Chondrocyte (in vitro differentiated cells): ENCODE data around the gene MYH14. TPM values are rescaled to one million over a fixed set of nuclear protein-coding genes. Genes with fewer than 3 reads are reported as not detected.

Experiments
- DNase-seq: peaks from one replicate; pipeline ENCODE4 v3.0.0; 2021; ENCODE audit warnings: mixed read lengths, low spot score
- H3K27ac Mint-ChIP-seq: one replicate; pipeline ENCODE4 v1.8.0; 2021; ENCODE audit warnings: mild to moderate bottlenecking, moderate library complexity, mixed read lengths; ENCODE audit not compliant: unreplicated experiment
- H3K27me3 Mint-ChIP-seq: 2 replicates; pipeline ENCODE4 v1.8.0; 2021; ENCODE audit warnings: low read depth, mixed read lengths
- H3K36me3 Mint-ChIP-seq: 2 replicates; pipeline ENCODE4 v1.8.0; 2021; ENCODE audit warnings: low read depth, mixed read lengths
- H3K4me1 Mint-ChIP-seq: 2 replicates; pipeline ENCODE4 v1.8.0; 2021; ENCODE audit warnings: low read depth, mild to moderate bottlenecking, mixed read lengths
- H3K4me3 Mint-ChIP-seq: one replicate; pipeline ENCODE4 v1.8.0; 2021; ENCODE audit warnings: mild to moderate bottlenecking, moderate library complexity, mixed read lengths; ENCODE audit not compliant: unreplicated experiment
- H3K9me3 Mint-ChIP-seq: 2 replicates; pipeline ENCODE4 v1.8.0; 2021; ENCODE audit warnings: low read depth, mixed read lengths
- total RNA-seq: library from RNA; stranded (reverse); gene quantifications from 3 replicates; pipeline ENCODE4 v1.2.1, GENCODE V29; 2021
- TF ChIP-seq, protein P1 (sequence below): fragments of 200-600 bp; sonication (generic); IDR thresholded peaks from 2 replicates; pipeline ENCODE4 v1.5.0; 2021; ENCODE audit warnings: antibody characterized with exemption, mild to moderate bottlenecking, moderate library complexity

MYH14 gene
- total RNA-seq, 1 donor from 2014 or later: 10.2 TPM

GRCh38 chr19:50357178-50358100 lies 154.0 kb downstream of the MYH14 start:
- TF ChIP-seq, protein P1, sequence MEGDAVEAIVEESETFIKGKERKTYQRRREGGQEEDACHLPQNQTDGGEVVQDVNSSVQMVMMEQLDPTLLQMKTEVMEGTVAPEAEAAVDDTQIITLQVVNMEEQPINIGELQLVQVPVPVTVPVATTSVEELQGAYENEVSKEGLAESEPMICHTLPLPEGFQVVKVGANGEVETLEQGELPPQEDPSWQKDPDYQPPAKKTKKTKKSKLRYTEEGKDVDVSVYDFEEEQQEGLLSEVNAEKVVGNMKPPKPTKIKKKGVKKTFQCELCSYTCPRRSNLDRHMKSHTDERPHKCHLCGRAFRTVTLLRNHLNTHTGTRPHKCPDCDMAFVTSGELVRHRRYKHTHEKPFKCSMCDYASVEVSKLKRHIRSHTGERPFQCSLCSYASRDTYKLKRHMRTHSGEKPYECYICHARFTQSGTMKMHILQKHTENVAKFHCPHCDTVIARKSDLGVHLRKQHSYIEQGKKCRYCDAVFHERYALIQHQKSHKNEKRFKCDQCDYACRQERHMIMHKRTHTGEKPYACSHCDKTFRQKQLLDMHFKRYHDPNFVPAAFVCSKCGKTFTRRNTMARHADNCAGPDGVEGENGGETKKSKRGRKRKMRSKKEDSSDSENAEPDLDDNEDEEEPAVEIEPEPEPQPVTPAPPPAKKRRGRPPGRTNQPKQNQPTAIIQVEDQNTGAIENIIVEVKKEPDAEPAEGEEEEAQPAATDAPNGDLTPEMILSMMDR: peak; percentile 90
- peaks cover 6% of the 10 kb centered on the region for H3K27me3 Mint-ChIP-seq
- no peaks in the 10 kb centered on the region for H3K9me3 Mint-ChIP-seq
- H3K27ac Mint-ChIP-seq: no peak overlapping the region
- peaks cover 6% of the 10 kb centered on the region for H3K4me1 Mint-ChIP-seq
- no peaks in the 10 kb centered on the region for H3K36me3 Mint-ChIP-seq
- peak overlapping the region; percentile 44 for H3K4me3 Mint-ChIP-seq
- peak; percentile 72 for DNase-seq

GRCh38 chr19:50358483-50359327 lies 155.3 kb downstream of the MYH14 start:
- H3K27ac Mint-ChIP-seq: no peak overlapping the region
- H3K27me3 Mint-ChIP-seq: peaks cover 11% of the 10 kb centered on the region
- no peaks in the 10 kb centered on the region for H3K9me3 Mint-ChIP-seq
- TF ChIP-seq, protein P1: no peak
- H3K4me3 Mint-ChIP-seq: no peak overlapping the region
- peaks cover 6% of the 10 kb centered on the region for H3K4me1 Mint-ChIP-seq
- peak; percentile 87 for DNase-seq
- no peaks in the 10 kb centered on the region for H3K36me3 Mint-ChIP-seq

- no peak overlapping the region for H3K27ac Mint-ChIP-seq
- no peak overlapping the region for H3K4me3 Mint-ChIP-seq
- H3K4me1 Mint-ChIP-seq: peaks cover 6% of the 10 kb centered on the region
- TF ChIP-seq, protein P1: no peak
- no peaks in the 10 kb centered on the region for H3K9me3 Mint-ChIP-seq
- no peaks in the 10 kb centered on the region for H3K36me3 Mint-ChIP-seq
- peaks cover 11% of the 10 kb centered on the region for H3K27me3 Mint-ChIP-seq
- DNase-seq: peak; percentile 58
Measured at GRCh38 chr19:50359328-50359818, 156.0 kb downstream of the MYH14 start.

Other genes starting within 250 kb of the MYH14 start
- not detected in 3 replicates for gene SIGLEC11, start 242.4 kb upstream of the MYH14 start, total RNA-seq
- gene VRK3, start 178.2 kb upstream of the MYH14 start, total RNA-seq: 21.0 to 21.9 TPM (median 21.1 TPM) in 3 replicates
- 7.0 to 7.3 TPM (median 7.0 TPM) in 3 replicates for gene ZNF473, start 177.6 kb upstream of the MYH14 start, total RNA-seq
- gene IZUMO2, start 40.3 kb upstream of the MYH14 start, total RNA-seq: not detected in 3 replicates
- gene KCNC3, start 125.8 kb downstream of the MYH14 start, total RNA-seq: 4.9 to 9.3 TPM (median 8.9 TPM) in 3 replicates
- 0.27 to 0.74 TPM (median 0.55 TPM) in 3 replicates for gene NAPSA, start 162.0 kb downstream of the MYH14 start, total RNA-seq
- gene NR1H2, start 172.8 kb downstream of the MYH14 start, total RNA-seq: 47.7 to 48.9 TPM (median 48.3 TPM) in 3 replicates
- gene POLD1, start 180.7 kb downstream of the MYH14 start, total RNA-seq: 15.7 to 37.2 TPM (median 15.8 TPM) in 3 replicates
- gene SPIB, start 215.3 kb downstream of the MYH14 start, total RNA-seq: not detected in 3 replicates
- gene MYBPC2, start 229.3 kb downstream of the MYH14 start, total RNA-seq: not detected in 3 replicates